Right renal pelvis (tissue), 4 donors: Measurements from ENCODE around the gene DCAF8L2. TPM values are rescaled to one million over a fixed set of nuclear protein-coding genes. Genes with fewer than 3 reads are reported as not detected.
A peak's percentile ranks its signal among the peaks of the same experiment; 100 is the strongest.
"Not testable (repeated sequence)": the region's sequence is repeated elsewhere in the genome, so short reads cannot be mapped to it uniquely, and the experiment has no call there.

Experiments
- DNase-seq, 4 donors: peaks; one replicate each; pipeline ENCODE4 v3.0.0-alpha.2; 2013; ENCODE audit warnings: low read depth in 4 of 4, low spot score in 3 of 4, missing footprints in 1 of 4
- polyA plus RNA-seq, 4 donors: library from polyadenylated mRNA; unstranded; fragments of 120-200 nt; gene quantifications; one replicate each; pipeline ENCODE4 v1.2.1, GENCODE V29; 2013; ENCODE audit not compliant: insufficient read length in 4 of 4

Gene DCAF8L2
- polyA plus RNA-seq, result under 1 TPM in 1 of 4 donors, not detected in 3; 0.03 TPM

- no peak for DNase-seq
These were observed at the start of gene DCAF8L2 for GRCh38 chrX:27590044-27590443. Gene DCAF8L2 (plus strand): TSS chrX:27590344. CDS start chrX:27746896, 156,552 bp downstream.

- DNase-seq, result not testable (repeated sequence)
These were observed 49.0 kb upstream of the DCAF8L2 start for GRCh38 chrX:27541161-27541560.

GRCh38 chrX:27548624-27549023 lies 41.5 kb upstream of the DCAF8L2 start:
- DNase-seq, result no peak

GRCh38 chrX:27549688-27550087 lies 40.5 kb upstream of the DCAF8L2 start:
- no peak for DNase-seq

GRCh38 chrX:27555514-27555913 lies 34.6 kb upstream of the DCAF8L2 start:
- DNase-seq, result peak in 3 of 4 donors; percentile 3 to 7 (median 7)

GRCh38 chrX:27565992-27566391 lies 24.2 kb upstream of the DCAF8L2 start:
- DNase-seq, result peak in 1 of 4 donors; percentile 3

GRCh38 chrX:27571164-27571563 lies 19.0 kb upstream of the DCAF8L2 start:
- no peak for DNase-seq

GRCh38 chrX:27575565-27575964 lies 14.6 kb upstream of the DCAF8L2 start:
- DNase-seq, result no peak

GRCh38 chrX:27583976-27584375 lies 6.2 kb upstream of the DCAF8L2 start:
- DNase-seq, result no peak

GRCh38 chrX:27591938-27592337 lies 1.8 kb downstream of the DCAF8L2 start:
- no peak for DNase-seq

GRCh38 chrX:27597508-27597907 lies 7.4 kb downstream of the DCAF8L2 start:
- DNase-seq, result peak in 1 of 4 donors; percentile 0

GRCh38 chrX:27598312-27598711 lies 8.2 kb downstream of the DCAF8L2 start:
- DNase-seq, result no peak

GRCh38 chrX:27599928-27600327 lies 9.8 kb downstream of the DCAF8L2 start:
- no peak for DNase-seq

- no peak for DNase-seq
These were observed 10.5 kb downstream of the DCAF8L2 start for GRCh38 chrX:27600686-27601085.

GRCh38 chrX:27608671-27609070 lies 18.5 kb downstream of the DCAF8L2 start:
- no peak for DNase-seq

GRCh38 chrX:27619459-27619858 lies 29.3 kb downstream of the DCAF8L2 start:
- DNase-seq, result no peak

- no peak for DNase-seq
These were observed 29.8 kb downstream of the DCAF8L2 start for GRCh38 chrX:27619975-27620374.

GRCh38 chrX:27622883-27623282 lies 32.7 kb downstream of the DCAF8L2 start:
- DNase-seq, result no peak

GRCh38 chrX:27626066-27626465 lies 35.9 kb downstream of the DCAF8L2 start:
- DNase-seq, result no peak

GRCh38 chrX:27633328-27633727 lies 43.2 kb downstream of the DCAF8L2 start:
- no peak for DNase-seq

- no peak for DNase-seq
These were observed 66.4 kb downstream of the DCAF8L2 start for GRCh38 chrX:27656581-27656980.

GRCh38 chrX:27660878-27661277 lies 70.7 kb downstream of the DCAF8L2 start:
- no peak for DNase-seq

- no peak for DNase-seq
These were observed 81.1 kb downstream of the DCAF8L2 start for GRCh38 chrX:27671234-27671633.
